CD4-positive, alpha-beta memory T cell (primary cell): ENCODE measurements around the gene SLC37A2. TPM values are rescaled to one million over a fixed set of nuclear protein-coding genes. Genes with fewer than 3 reads are reported as not detected.
A peak's percentile ranks its signal among the peaks of the same experiment; 100 is the strongest.

Experiments
- CTCF ChIA-PET: fragments of 350-600 bp; sonication (Branson Sonifier 250); formaldehyde crosslinking; loops from one replicate; lab custom pipeline; 2021; ENCODE audit warnings: inconsistent platforms; ENCODE audit not compliant: partially characterized antibody; lab: Charles Lee
- POLR2A ChIA-PET: fragments of 350-600 bp; sonication (Branson Sonifier 250); formaldehyde crosslinking; loops from one replicate; lab custom pipeline; 2021; ENCODE audit not compliant: partially characterized antibody; lab: Charles Lee
- DNase-seq, 5 donors: peaks; one replicate each; pipeline versions ENCODE4 v3.0.0 to v3.0.0-alpha.2; 2020 to 2022; ENCODE audit warnings: mixed read lengths in 1 of 5
- H3K27ac ChIP-seq: one replicate; pipeline ENCODE4 v1.7.0; 2013; ENCODE audit warnings: low read depth, low read length
- H3K27me3 ChIP-seq: 2 replicates; pipeline ENCODE4 v1.7.0; 2013; ENCODE audit warnings: mild to moderate bottlenecking, low read length, moderate library complexity; ENCODE audit not compliant: insufficient read depth
- H3K36me3 ChIP-seq: 2 replicates; pipeline ENCODE4 v1.7.0; 2013; ENCODE audit warnings: mild to moderate bottlenecking, low read length, moderate library complexity; ENCODE audit not compliant: insufficient read depth
- H3K4me1 ChIP-seq: 2 replicates; pipeline ENCODE4 v1.7.0; 2013; ENCODE audit warnings: mild to moderate bottlenecking, low read length, moderate library complexity; ENCODE audit not compliant: insufficient read depth
- H3K4me3 ChIP-seq, 2 donors: one replicate each; pipeline ENCODE4 v1.7.0; 2013; ENCODE audit warnings: low read length in 2 of 2, mild to moderate bottlenecking in 1 of 2
- H3K9me3 ChIP-seq, 2 donors: one replicate each; pipeline ENCODE4 v1.7.0; 2013; ENCODE audit warnings: low read length in 2 of 2, control low read depth in 1 of 2; ENCODE audit not compliant: control insufficient read depth in 1 of 2
- H3K27ac Mint-ChIP-seq, 7 donors: one replicate each; pipeline ENCODE4 v1.8.0; 2020 to 2021; ENCODE audit warnings: mixed read lengths in 7 of 7, mild to moderate bottlenecking in 6 of 7, inconsistent platforms in 3 of 7, moderate library complexity in 3 of 7
- H3K27me3 Mint-ChIP-seq, 2 donors: one replicate each; pipeline ENCODE4 v1.8.0; 2020 to 2021; ENCODE audit warnings: mixed read lengths in 2 of 2
- H3K36me3 Mint-ChIP-seq, 2 donors: one replicate each; pipeline ENCODE4 v1.8.0; 2020 to 2021; ENCODE audit warnings: mixed read lengths in 2 of 2, inconsistent platforms in 1 of 2, mild to moderate bottlenecking in 1 of 2
- H3K4me1 Mint-ChIP-seq, 4 donors: one replicate each; pipeline ENCODE4 v1.8.0; 2020 to 2021; ENCODE audit warnings: mixed read lengths in 4 of 4, mild to moderate bottlenecking in 1 of 4
- H3K4me3 Mint-ChIP-seq, 8 donors: one replicate each; pipeline ENCODE4 v1.8.0; 2020 to 2021; ENCODE audit warnings: mixed read lengths in 8 of 8, mild to moderate bottlenecking in 7 of 8, moderate library complexity in 6 of 8, inconsistent platforms in 3 of 8
- H3K9me3 Mint-ChIP-seq, 8 donors: one replicate each; pipeline ENCODE4 v1.8.0; 2020 to 2021; ENCODE audit warnings: mixed read lengths in 8 of 8, mild to moderate bottlenecking in 5 of 8, inconsistent platforms in 3 of 8, moderate library complexity in 1 of 8
- intact Hi-C: fragments of 100-400 bp; cut with micrococcal nuclease; formaldehyde crosslinking; loops from one replicate; pipeline ENCODE4 v1.15.1; 2023
- polyA plus RNA-seq, 2 donors: library from polyadenylated mRNA; unstranded; fragments of 300-500 nt; fragmentation: Illumina TruSeq; gene quantifications; one replicate each; pipeline ENCODE4 v1.2.3, GENCODE V29; 2021
- total RNA-seq, 2 experiments: library from RNA; stranded (reverse); gene quantifications; one replicate each; pipeline ENCODE4 v1.2.3, GENCODE V29; 2021

SLC37A2 gene
- total and polyA plus RNA-seq, 4 experiments from 2014 or later: 3.8 to 4.8 TPM; not detected in 2

DNA sequence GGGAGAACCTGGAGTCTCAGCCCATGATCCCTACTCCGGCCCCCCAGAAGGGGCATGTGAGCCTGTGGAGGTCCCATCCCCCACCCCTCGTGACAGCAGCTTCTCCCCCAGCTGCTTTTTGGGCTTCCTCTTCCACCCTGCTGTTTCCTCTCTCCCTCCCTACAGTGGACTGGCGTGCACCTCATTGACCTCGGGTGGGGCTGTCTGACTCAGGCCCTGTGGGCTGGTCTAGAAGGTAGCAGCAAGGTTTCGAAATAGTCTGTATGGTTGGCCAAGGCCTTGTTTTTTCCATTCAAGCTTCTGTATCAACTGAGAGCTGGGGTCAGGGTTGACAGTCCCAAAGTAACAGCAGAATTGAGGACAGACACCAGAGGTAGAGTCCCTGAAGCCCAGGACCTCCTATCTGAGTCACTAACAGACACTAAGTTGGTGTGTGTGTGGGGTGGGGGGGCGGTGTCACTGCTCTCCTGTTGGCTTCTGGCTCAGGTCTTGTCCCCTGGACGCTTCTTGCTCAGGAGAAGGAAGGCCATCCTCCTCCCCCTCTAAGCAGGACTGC, 7.7 kb downstream of the SLC37A2 start:
- H3K27ac Mint-ChIP-seq: no peak overlapping the region
- Histone ChIP-seq H3K36me3 (no peaks in the 10 kb centered on the region), H3K9me3 (no peaks in the 10 kb centered on the region), H3K27me3 (peaks cover 6% of the 10 kb centered on the region), H3K4me3 (no peak overlapping the region), H3K27ac (no peak overlapping the region), H3K4me1 (no peaks in the 10 kb centered on the region)
- no peak for DNase-seq
- intact Hi-C loops: no loop called here
- ChIA-PET POLR2A (no interaction called here), CTCF (interaction anchor here (1.2 to 1.3 kb wide), 2 partner anchors 15 to 72 kb away, joined by 3 to 4 read pairs; no protein-coding TSS in a partner anchor)
- no peaks in the 10 kb centered on the region for H3K9me3 Mint-ChIP-seq
- peaks cover 10 to 18% of the 10 kb centered on the region in 2 donors for H3K27me3 Mint-ChIP-seq
- no peaks in the 10 kb centered on the region for H3K36me3 Mint-ChIP-seq
- peaks cover 0 to 8% (median 0%) of the 10 kb centered on the region in 4 donors for H3K4me1 Mint-ChIP-seq
- no peak overlapping the region for H3K4me3 Mint-ChIP-seq

DNA sequence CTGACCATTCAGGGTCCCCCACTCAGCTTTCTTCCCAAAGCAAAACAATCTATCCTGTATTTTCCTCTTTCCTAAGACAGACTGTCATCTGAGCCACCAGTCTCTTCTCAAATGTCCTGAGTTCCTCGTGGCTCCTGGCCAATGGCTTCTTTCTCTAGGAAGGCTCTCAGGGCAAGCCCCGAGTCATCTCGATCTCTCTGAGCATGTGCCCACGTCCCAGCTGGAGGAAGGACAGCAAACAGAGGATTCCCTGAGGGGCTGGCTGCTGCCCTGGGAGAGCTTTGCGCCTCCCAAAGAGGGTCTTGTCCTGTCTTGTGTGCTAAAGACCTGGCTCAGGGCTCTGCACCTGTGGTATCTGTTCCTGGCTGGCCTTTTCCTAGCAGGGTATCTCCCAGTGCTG, 8.3 kb downstream of the SLC37A2 start:
- Histone ChIP-seq H3K27ac (no peak overlapping the region), H3K4me3 (no peak overlapping the region), H3K9me3 (no peaks in the 10 kb centered on the region), H3K36me3 (no peaks in the 10 kb centered on the region), H3K4me1 (no peaks in the 10 kb centered on the region), H3K27me3 (no peaks in the 10 kb centered on the region)
- H3K27me3 Mint-ChIP-seq: peaks cover 8 to 14% of the 10 kb centered on the region in 2 donors
- ChIA-PET POLR2A (no interaction called here), CTCF (interaction anchor here (1.2 to 1.3 kb wide), 2 partner anchors 16 to 71 kb away, joined by 3 to 4 read pairs; no protein-coding TSS in a partner anchor)
- no peaks in the 10 kb centered on the region for H3K36me3 Mint-ChIP-seq
- peak overlapping the region in 1 of 7 donors; percentile 23 for H3K27ac Mint-ChIP-seq
- no peak overlapping the region for H3K4me3 Mint-ChIP-seq
- intact Hi-C loops: no loop called here
- peaks cover 0 to 8% (median 0%) of the 10 kb centered on the region in 4 donors for H3K4me1 Mint-ChIP-seq
- no peak for DNase-seq
- H3K9me3 Mint-ChIP-seq: no peaks in the 10 kb centered on the region

DNA sequence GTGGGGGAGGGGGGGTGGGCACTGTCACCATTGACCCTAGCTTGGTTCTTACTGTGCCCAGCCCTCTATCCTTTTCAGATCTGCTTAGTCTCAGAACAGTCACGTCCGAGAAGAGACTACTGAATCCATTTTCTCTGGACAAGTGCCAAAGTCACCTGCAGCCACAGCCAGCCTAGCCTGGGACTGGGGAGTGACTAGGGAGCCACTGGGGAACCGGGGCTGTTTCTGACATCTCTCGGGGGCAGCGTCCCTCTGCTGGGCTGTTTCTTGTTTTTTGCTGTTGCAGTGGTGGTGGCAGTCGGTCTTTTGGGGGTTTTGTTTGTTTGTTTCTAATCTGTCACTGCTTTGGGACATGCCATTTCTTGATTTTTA, 8.7 kb downstream of the SLC37A2 start:
- intact Hi-C loops: no loop called here
- no peaks in the 10 kb centered on the region for H3K4me1 ChIP-seq
- POLR2A ChIA-PET: no interaction called here

DNA sequence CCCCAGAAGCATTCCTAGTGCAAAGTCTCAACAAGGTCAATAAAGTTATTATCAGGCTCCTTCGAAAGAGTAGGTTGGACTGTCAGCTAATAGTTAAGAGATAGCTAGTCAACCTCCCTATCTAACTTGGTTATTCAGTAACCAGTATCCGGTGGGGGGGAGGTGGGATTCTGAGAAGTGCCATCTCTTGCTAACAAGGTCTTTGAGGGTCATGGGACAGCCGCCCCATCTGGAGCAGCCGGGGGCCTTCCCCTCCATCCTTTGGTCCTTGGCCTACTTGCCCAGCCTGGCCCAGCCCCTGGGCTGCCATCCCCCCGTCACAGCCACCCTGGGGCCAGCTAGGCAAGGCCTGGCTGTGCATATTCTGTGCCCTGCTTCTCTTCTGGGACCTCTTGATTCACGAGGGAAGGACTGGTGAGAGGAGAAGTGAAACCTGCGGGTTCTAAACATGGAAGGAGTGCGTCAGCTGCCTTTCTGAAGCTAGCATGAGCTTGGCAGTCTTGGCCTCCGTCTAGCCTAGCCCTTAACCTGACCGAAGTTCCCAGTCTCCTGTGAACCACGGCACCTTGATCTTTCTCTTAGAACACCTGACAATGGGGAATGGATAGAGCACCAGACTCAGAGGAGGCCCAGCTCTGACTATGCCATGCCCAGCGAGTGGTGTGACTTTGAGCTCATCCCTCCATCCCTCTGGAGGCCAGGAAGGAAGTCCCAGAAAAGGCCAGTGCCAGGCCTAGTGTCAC, 9.3 kb downstream of the SLC37A2 start:
- no peak overlapping the region for H3K4me3 Mint-ChIP-seq
- ChIA-PET POLR2A (no interaction called here), CTCF (no interaction called here)
- H3K36me3 Mint-ChIP-seq: no peaks in the 10 kb centered on the region
- intact Hi-C loops: no loop called here
- H3K9me3 ChIP-seq: no peaks in the 10 kb centered on the region
- no peak overlapping the region for H3K27ac Mint-ChIP-seq
- H3K36me3 ChIP-seq: no peaks in the 10 kb centered on the region
- no peaks in the 10 kb centered on the region for H3K9me3 Mint-ChIP-seq
- no peak for DNase-seq
- H3K27me3 ChIP-seq: no peaks in the 10 kb centered on the region
- H3K27me3 Mint-ChIP-seq: peaks cover 8 to 14% of the 10 kb centered on the region in 2 donors
- H3K4me3 ChIP-seq: no peak overlapping the region
- no peaks in the 10 kb centered on the region for H3K4me1 ChIP-seq
- H3K4me1 Mint-ChIP-seq: peaks cover 0 to 8% (median 0%) of the 10 kb centered on the region in 4 donors
- H3K27ac ChIP-seq: no peak overlapping the region

More for the DNA sequence above, 8.7 kb downstream of the SLC37A2 start:
- DNase-seq: no peak
- no peak overlapping the region for H3K27ac Mint-ChIP-seq
- Histone ChIP-seq H3K36me3 (no peaks in the 10 kb centered on the region), H3K27ac (no peak overlapping the region), H3K4me3 (no peak overlapping the region), H3K9me3 (no peaks in the 10 kb centered on the region), H3K27me3 (no peaks in the 10 kb centered on the region)
- no peak overlapping the region for H3K4me3 Mint-ChIP-seq
- CTCF ChIA-PET: interaction anchor here (1.2 kb wide), 1 partner anchor 16 kb away, joined by 3 read pairs; no protein-coding TSS in a partner anchor
- H3K9me3 Mint-ChIP-seq: no peaks in the 10 kb centered on the region
- H3K36me3 Mint-ChIP-seq: no peaks in the 10 kb centered on the region
- H3K27me3 Mint-ChIP-seq: peaks cover 8 to 14% of the 10 kb centered on the region in 2 donors
- peaks cover 0 to 8% (median 0%) of the 10 kb centered on the region in 4 donors for H3K4me1 Mint-ChIP-seq

DNA sequence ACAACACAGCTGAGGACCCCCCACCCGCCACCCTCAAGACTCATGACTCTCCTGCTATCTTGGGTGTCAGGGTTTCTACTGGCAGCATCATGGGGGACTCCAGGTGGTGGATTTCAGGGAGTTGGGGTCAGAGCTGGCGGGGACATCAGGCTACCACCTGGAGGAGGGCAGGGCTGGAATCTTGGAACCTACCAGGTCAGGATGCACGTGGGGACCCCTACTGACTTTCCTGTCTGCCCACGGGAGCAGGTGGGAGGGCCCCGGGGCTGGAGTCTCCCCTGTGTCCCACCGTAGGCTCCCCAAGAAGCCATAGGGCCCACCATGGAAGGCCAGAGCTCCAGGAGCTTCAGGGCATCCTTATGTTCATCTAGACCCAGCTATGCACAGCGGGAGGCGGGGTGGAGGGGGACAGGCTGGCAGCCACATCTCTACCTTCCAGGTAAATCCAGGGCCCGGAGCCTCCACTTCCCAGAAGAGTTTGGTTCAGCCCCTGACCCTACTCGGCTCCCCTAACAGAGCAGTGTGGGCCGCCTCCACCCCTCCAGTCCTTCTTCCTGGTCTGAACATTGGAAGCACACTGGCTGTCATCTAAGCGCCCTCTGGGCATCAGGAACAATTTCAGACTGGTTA, 10.0 kb downstream of the SLC37A2 start:
- Mint-ChIP-seq H3K9me3 (no peaks in the 10 kb centered on the region), H3K36me3 (no peaks in the 10 kb centered on the region), H3K4me3 (no peak overlapping the region), H3K27ac (no peak overlapping the region), H3K27me3 (peaks cover 10 to 14% of the 10 kb centered on the region in 2 donors), H3K4me1 (peaks cover 0 to 8% (median 0%) of the 10 kb centered on the region in 4 donors)
- Histone ChIP-seq H3K4me1 (no peaks in the 10 kb centered on the region), H3K9me3 (no peaks in the 10 kb centered on the region), H3K27me3 (no peaks in the 10 kb centered on the region), H3K36me3 (no peaks in the 10 kb centered on the region), H3K27ac (no peak overlapping the region), H3K4me3 (no peak overlapping the region)
- ChIA-PET POLR2A (no interaction called here), CTCF (no interaction called here)
- DNase-seq: no peak
- intact Hi-C loops: no loop called here

DNA sequence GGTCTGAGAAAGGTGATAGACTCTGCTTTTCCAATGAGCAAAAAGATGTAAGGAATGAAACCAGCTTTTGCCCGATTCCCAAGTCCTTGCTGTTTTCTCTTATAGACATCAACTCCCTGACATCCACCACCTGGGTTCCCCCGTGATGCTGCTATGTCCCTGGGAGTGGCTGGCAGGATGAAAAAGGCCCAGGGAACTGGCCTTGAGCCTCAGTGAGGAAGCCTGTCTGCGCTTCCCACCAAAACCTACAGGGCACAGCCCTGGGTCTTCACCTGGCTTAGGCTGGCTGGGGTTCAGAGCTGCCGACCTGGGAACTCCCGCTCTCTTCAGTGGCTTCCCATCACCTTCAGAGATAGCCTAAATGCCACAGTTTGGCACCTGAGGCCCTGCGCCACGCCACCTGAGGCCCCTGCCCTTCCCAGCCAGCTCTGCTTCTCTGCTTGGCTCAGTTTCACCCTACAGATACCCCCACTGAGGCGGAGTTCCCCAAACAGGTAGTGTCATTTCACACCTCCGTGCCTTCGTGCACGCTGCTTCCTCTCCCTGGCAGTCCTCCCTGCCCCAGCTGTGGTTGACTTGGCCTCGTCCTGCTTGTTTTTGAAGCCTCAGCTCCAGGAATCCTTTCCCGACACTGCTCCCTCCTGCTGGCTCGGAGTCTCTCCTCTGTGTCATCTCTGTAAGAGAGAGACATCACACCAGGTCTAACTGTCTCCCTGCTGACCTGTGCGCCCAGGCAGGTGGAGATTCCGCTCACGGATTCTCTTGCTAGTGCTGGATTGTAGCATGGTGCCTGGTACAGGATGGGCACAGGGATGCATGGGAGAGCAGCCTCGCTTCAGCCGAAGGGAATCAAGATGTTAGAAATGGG, 10.7 kb downstream of the SLC37A2 start:
- Histone ChIP-seq H3K27ac (no peak overlapping the region), H3K36me3 (no peaks in the 10 kb centered on the region), H3K4me3 (no peak overlapping the region), H3K27me3 (no peaks in the 10 kb centered on the region), H3K4me1 (no peaks in the 10 kb centered on the region), H3K9me3 (no peaks in the 10 kb centered on the region)
- Mint-ChIP-seq H3K27me3 (peaks cover 8 to 16% of the 10 kb centered on the region in 2 donors), H3K36me3 (no peaks in the 10 kb centered on the region), H3K4me3 (no peak overlapping the region), H3K27ac (no peak overlapping the region), H3K4me1 (peaks cover 0 to 8% (median 0%) of the 10 kb centered on the region in 4 donors), H3K9me3 (no peaks in the 10 kb centered on the region)
- ChIA-PET POLR2A (no interaction called here), CTCF (no interaction called here)
- DNase-seq: no peak
- intact Hi-C loops: no loop called here
